ENCODE data around the gene HHEX. TPM values are rescaled to one million over a fixed set of nuclear protein-coding genes. Genes with fewer than 3 reads are reported as not detected.
A peak's percentile ranks its signal among the peaks of the same experiment; 100 is the strongest.

HHEX gene
- total and polyA plus RNA-seq, 3 experiments from 2014 or later: 0.90 TPM; not detected in 2

GRCh38 chr10:92695679-92696605 is 6.2 kb downstream of the HHEX start:
- peaks cover 42 to 88% of the 10 kb centered on the region in 2 donors for H3K27me3 Mint-ChIP-seq
- Histone ChIP-seq H3K36me3 (ENCODE audit: insufficient read depth, low read length) (no peaks in the 10 kb centered on the region), H3K4me3 (ENCODE audit: low read length) (no peak overlapping the region), H3K4me1 (ENCODE audit: insufficient read depth, low read length) (peaks cover 33% of the 10 kb centered on the region), H3K9me3 (ENCODE audit: low read length) (no peaks in the 10 kb centered on the region), H3K27me3 (ENCODE audit: insufficient read depth, low read length, poor library complexity, severe bottlenecking) (peaks cover 24% of the 10 kb centered on the region), H3K27ac (ENCODE audit: low read depth, low read length) (peak overlapping the region; percentile 38)
- peak overlapping the region in 1 of 8 donors; percentile 15 for H3K27ac Mint-ChIP-seq
- ChIA-PET POLR2A (no interaction called here), CTCF (no interaction called here)
- peaks cover 0 to 9% (median 2%) of the 10 kb centered on the region in 5 donors for H3K9me3 Mint-ChIP-seq
- no peak for DNase-seq
- no peak overlapping the region for H3K4me3 Mint-ChIP-seq
- H3K36me3 Mint-ChIP-seq: no peaks in the 10 kb centered on the region
- peaks cover 38 to 40% (median 38%) of the 10 kb centered on the region in 3 donors for H3K4me1 Mint-ChIP-seq

DNA sequence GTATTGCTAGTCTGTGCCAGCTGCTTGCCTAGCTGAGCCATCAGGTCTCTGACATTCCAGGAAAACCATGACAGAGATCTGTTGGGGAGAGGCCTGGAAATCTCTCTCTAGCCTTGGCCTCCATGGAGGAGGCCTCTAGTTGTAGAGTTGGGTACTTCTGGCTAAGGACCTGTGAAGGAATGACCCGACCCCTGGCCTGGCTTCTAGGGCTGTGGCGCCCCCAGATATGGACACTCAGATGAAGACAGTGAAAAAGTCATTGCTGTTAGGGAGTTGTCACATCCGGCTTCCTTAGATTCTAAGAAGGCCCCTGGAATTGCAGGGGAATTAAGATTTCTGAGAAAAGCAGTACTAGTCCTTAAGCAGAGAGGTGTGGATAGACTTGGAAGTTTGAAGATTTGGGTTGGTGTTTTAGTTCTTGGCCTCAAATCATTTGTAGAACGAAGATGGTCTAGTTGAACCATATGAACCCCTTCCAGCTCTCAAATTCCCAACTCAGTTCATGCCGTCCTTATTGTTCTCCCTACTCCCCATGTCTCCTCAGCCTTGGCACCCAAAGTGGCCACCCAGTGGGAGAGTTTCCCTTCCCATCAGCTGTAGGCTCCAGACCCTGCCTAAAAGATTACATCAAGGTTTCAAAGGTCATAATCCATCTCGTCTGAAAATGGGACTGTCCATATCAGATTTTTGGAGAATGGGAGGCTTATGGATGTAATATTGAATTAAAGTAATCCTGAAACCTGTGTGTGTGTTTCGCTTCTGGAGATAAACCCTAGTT is 7.0 kb downstream of the HHEX start:
- H3K4me1 ChIP-seq (ENCODE audit: insufficient read depth, low read length): peaks cover 25% of the 10 kb centered on the region
- peaks cover 41 to 87% of the 10 kb centered on the region in 2 donors for H3K27me3 Mint-ChIP-seq

DNA sequence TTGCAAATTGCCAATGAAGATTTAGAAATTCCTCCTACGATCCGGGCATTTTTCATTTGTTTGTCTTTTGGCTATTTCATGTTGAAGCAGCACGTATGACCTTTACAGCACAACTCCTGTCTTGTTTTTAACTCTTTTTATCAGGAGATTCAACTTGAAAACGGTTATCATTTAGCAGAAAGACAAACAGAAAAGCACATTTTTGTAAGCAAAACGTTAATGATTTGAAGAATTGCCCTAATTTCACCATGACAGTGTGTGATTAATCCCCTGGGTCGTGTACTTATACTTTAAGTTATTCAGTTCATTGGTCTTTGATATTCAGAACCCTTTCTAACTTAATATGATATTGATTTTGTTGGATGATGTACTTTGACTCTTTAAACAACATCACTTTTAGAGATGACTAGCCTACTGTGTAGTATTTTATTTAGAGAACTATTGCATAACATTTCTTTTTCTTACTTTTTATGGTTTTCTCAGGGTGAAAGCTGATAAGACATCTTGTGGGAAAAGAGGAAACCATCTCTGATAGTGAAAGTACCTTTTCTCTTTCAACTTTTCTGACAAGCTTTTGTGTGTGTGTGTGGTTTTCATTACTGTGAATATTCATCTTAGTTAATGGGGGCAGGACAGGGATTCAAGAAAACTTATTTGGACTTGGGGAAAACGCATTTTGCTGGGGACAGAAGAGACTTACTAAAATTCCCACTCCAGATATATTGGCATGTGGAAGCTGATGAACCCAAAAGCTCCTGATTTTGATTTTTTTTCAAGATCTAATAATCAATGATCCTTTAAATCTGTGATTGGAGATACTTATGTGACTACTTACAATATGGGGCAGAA is 8.1 kb downstream of the HHEX start:
- POLR2A ChIA-PET: no interaction called here
- no peak overlapping the region for H3K27ac ChIP-seq (ENCODE audit: low read depth, low read length)
- Mint-ChIP-seq H3K27ac (no peak overlapping the region), H3K36me3 (no peaks in the 10 kb centered on the region), H3K9me3 (no peaks in the 10 kb centered on the region), H3K27me3 (peaks cover 38 to 81% of the 10 kb centered on the region in 2 donors), H3K4me1 (peaks cover 23 to 34% (median 30%) of the 10 kb centered on the region in 3 donors), H3K4me3 (peak overlapping the region in 6 of 7 donors; percentile 0 to 11 (median 2))
- no peaks in the 10 kb centered on the region for H3K9me3 ChIP-seq (ENCODE audit: low read length)
- peaks cover 13% of the 10 kb centered on the region for H3K27me3 ChIP-seq (ENCODE audit: insufficient read depth, low read length, poor library complexity, severe bottlenecking)
- H3K4me1 ChIP-seq (ENCODE audit: insufficient read depth, low read length): peaks cover 21% of the 10 kb centered on the region
- CTCF ChIA-PET: interaction anchor here (1.4 kb wide), 1 partner anchor 107 kb away, joined by 3 read pairs; no protein-coding TSS in a partner anchor
- peak in 1 of 5 donors; percentile 15 for DNase-seq
- H3K4me3 ChIP-seq (ENCODE audit: low read length): no peak overlapping the region
- no peaks in the 10 kb centered on the region for H3K36me3 ChIP-seq (ENCODE audit: insufficient read depth, low read length)

More for the DNA sequence above, 7.0 kb downstream of the HHEX start:
- H3K36me3 Mint-ChIP-seq: no peaks in the 10 kb centered on the region
- Histone ChIP-seq H3K27me3 (ENCODE audit: insufficient read depth, low read length, poor library complexity, severe bottlenecking) (peaks cover 16% of the 10 kb centered on the region), H3K9me3 (ENCODE audit: low read length) (no peaks in the 10 kb centered on the region), H3K4me3 (ENCODE audit: low read length) (no peak overlapping the region), H3K36me3 (ENCODE audit: insufficient read depth, low read length) (no peaks in the 10 kb centered on the region), H3K27ac (ENCODE audit: low read depth, low read length) (peak overlapping the region; percentile 20)
- ChIA-PET CTCF (no interaction called here), POLR2A (no interaction called here)
- H3K4me3 Mint-ChIP-seq: no peak overlapping the region
- DNase-seq: no peak
- H3K4me1 Mint-ChIP-seq: peaks cover 31 to 35% (median 31%) of the 10 kb centered on the region in 3 donors
- H3K9me3 Mint-ChIP-seq: peaks cover 0 to 4% (median 2%) of the 10 kb centered on the region in 5 donors
- peak overlapping the region in 1 of 8 donors; percentile 91 for H3K27ac Mint-ChIP-seq

GRCh38 chr10:92699193-92699517 is 9.4 kb downstream of the HHEX start:
- Mint-ChIP-seq H3K4me3 (peak overlapping the region; percentile 24 to 86 (median 79)), H3K27me3 (peaks cover 38 to 81% of the 10 kb centered on the region in 2 donors), H3K36me3 (no peaks in the 10 kb centered on the region), H3K9me3 (no peaks in the 10 kb centered on the region), H3K4me1 (peaks cover 23 to 34% (median 30%) of the 10 kb centered on the region in 3 donors), H3K27ac (no peak overlapping the region)
- H3K27ac ChIP-seq (ENCODE audit: low read depth, low read length): no peak overlapping the region
- peak overlapping the region; percentile 55 for H3K4me3 ChIP-seq (ENCODE audit: low read length)
- ChIA-PET POLR2A (no interaction called here), CTCF (interaction anchor here (0.7 to 1.4 kb wide), 2 partner anchors 22 to 108 kb away, joined by 3 read pairs; no protein-coding TSS in a partner anchor)
- H3K9me3 ChIP-seq (ENCODE audit: low read length): no peaks in the 10 kb centered on the region
- peaks cover 21% of the 10 kb centered on the region for H3K4me1 ChIP-seq (ENCODE audit: insufficient read depth, low read length)
- no peaks in the 10 kb centered on the region for H3K36me3 ChIP-seq (ENCODE audit: insufficient read depth, low read length)
- no peak for DNase-seq
- peaks cover 11% of the 10 kb centered on the region for H3K27me3 ChIP-seq (ENCODE audit: insufficient read depth, low read length, poor library complexity, severe bottlenecking)

DNA sequence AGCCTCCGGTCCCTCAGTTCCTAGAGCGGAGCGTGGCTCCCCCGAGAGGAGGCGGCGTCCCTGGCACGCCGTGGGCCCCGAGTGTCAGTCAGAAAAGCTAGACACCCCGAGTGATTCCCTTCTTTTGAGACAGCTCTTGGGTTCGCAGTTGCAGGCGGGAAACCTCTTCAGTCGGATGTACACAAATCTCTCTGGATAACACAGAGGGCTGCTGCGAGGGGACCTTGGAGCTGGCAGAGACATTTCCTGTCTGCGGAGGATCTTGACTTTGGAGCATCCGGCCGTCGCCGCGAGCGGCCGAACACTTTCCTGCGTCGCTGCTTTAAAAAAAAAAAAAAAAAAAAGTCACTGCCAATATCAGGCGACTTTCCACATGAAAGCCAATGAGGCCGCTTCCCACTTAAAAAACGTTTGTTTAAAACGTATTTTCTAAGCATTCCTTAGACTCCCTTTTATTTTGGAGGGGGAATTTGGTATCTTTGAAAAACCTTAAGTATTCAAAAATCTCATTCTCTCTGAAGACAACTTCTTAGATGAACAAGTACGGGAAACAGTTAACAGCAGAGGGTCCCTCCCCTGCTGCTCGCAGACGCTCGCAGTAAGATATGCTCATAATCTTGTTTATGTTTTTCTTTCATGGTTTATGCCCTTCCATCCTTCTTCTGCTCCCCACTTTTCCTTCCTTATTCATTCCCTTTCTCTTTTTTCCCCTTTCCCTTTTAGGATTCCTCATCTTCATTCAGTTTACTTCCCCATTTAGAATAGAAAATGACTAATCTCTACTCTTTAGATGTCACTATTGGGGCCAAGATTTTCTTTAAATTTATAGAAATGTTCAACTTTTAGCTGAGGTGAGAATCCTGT is 10.0 kb downstream of the HHEX start:
- Mint-ChIP-seq H3K9me3 (no peaks in the 10 kb centered on the region), H3K27ac (peak overlapping the region in 2 of 8 donors; percentile 1 to 55), H3K36me3 (no peaks in the 10 kb centered on the region), H3K4me1 (peaks cover 23 to 34% (median 30%) of the 10 kb centered on the region in 3 donors), H3K27me3 (peaks cover 42 to 78% of the 10 kb centered on the region in 2 donors), H3K4me3 (peak overlapping the region; percentile 24 to 86 (median 79))
- CTCF ChIA-PET: interaction anchor here (0.7 to 1.4 kb wide), 2 partner anchors 21 to 109 kb away, joined by 3 read pairs; no protein-coding TSS in a partner anchor
- Histone ChIP-seq H3K9me3 (ENCODE audit: low read length) (no peaks in the 10 kb centered on the region), H3K27me3 (ENCODE audit: insufficient read depth, low read length, poor library complexity, severe bottlenecking) (peaks cover 6% of the 10 kb centered on the region), H3K4me3 (ENCODE audit: low read length) (peak overlapping the region; percentile 55), H3K27ac (ENCODE audit: low read depth, low read length) (peak overlapping the region; percentile 41), H3K36me3 (ENCODE audit: insufficient read depth, low read length) (no peaks in the 10 kb centered on the region), H3K4me1 (ENCODE audit: insufficient read depth, low read length) (peaks cover 21% of the 10 kb centered on the region)
- peak in 3 of 5 donors; percentile 13 to 17 (median 16) for DNase-seq
- POLR2A ChIA-PET: no interaction called here

DNA sequence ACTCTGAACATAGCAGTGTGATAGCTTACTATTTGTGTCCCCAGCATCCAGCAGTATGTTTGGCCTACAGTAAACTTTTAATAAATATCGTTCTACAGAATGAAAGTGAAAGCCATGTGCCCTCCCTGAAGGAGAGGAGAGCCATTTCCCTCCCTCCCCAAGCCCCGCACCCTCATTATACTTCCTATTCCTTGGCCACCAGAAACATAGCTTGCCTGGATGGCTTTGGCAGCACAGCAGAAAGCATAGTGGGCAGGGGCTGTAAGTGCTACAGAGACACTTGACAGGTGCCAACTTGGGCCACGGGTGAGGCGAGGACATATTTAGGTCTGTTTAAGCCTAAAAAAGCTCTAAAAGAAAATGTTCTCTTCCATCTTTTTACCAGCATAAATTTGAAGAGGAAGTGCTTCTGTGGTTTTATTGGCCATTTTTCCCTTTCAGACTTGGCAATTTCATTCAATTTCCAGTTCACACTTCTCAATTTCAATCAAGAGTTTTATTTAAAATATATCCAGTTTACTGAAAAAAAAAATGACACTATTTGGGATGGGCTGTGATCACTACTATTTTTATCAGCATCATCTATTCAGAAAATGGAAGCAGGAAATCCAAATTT is 12.7 kb downstream of the HHEX start:
- Mint-ChIP-seq H3K9me3 (no peaks in the 10 kb centered on the region), H3K36me3 (no peaks in the 10 kb centered on the region), H3K4me1 (peaks cover 22 to 31% (median 30%) of the 10 kb centered on the region in 3 donors), H3K27me3 (peaks cover 35 to 69% of the 10 kb centered on the region in 2 donors), H3K27ac (no peak overlapping the region), H3K4me3 (no peak overlapping the region)
- H3K4me1 ChIP-seq (ENCODE audit: insufficient read depth, low read length): peaks cover 21% of the 10 kb centered on the region
- H3K27me3 ChIP-seq (ENCODE audit: insufficient read depth, low read length, poor library complexity, severe bottlenecking): peaks cover 6% of the 10 kb centered on the region
- CTCF ChIA-PET: no interaction called here
- POLR2A ChIA-PET: no interaction called here
- H3K4me3 ChIP-seq (ENCODE audit: low read length): no peak overlapping the region
- no peaks in the 10 kb centered on the region for H3K9me3 ChIP-seq (ENCODE audit: low read length)
- DNase-seq: no peak
- no peaks in the 10 kb centered on the region for H3K36me3 ChIP-seq (ENCODE audit: insufficient read depth, low read length)
- no peak overlapping the region for H3K27ac ChIP-seq (ENCODE audit: low read depth, low read length)

All from CD8-positive, alpha-beta memory T cell (primary cell).